Vagina (tissue), 2 donors: ENCODE measurements around the gene GRK5.

ENCODE experiments used
- CTCF ChIP-seq, 3 experiments: fragments of 450-650 bp in 2 of 3; fragments of 200-600 bp in 1 of 3; sonication (generic) in 1 of 3; IDR thresholded peaks; one replicate each; pipeline ENCODE4 v1.5.1; 2017 to 2019; ENCODE audit warnings: antibody characterized with exemption in 3 of 3, mild to moderate bottlenecking in 2 of 3, moderate library complexity in 2 of 3
- POLR2A ChIP-seq, 2 donors: fragments of 450-650 bp; IDR thresholded peaks; one replicate each; pipeline ENCODE4 v1.6.1; 2017; ENCODE audit warnings: antibody characterized with exemption in 2 of 2, mild to moderate bottlenecking in 2 of 2, moderate library complexity in 2 of 2
- POLR2AphosphoS5 ChIP-seq, 2 donors: sonication (generic); formaldehyde crosslinking; IDR thresholded peaks; one replicate each; pipeline ENCODE4 v1.9.0; 2017; ENCODE audit warnings: antibody characterized with exemption in 2 of 2, mild to moderate bottlenecking in 2 of 2, low read depth in 1 of 2; ENCODE audit not compliant: insufficient read depth in 1 of 2

- TF ChIP-seq POLR2AphosphoS5 (IDR thresholded peaks at IDR 0.05; ENCODE audit: insufficient read depth in 1 of 2, low read depth in 1 of 2) (no peak), CTCF (IDR thresholded peaks at IDR 0.05) (no peak), POLR2A (IDR thresholded peaks at IDR 0.05) (no peak)
Observed at GRCh38 chr10:119282446-119282845, 75.1 kb downstream of the GRK5 start.
